HUES64 (cell line): ENCODE data around the gene SLC25A21.

Experiments
- H3K27ac ChIP-seq: 2 replicates; pipeline ENCODE4 v1.7.0; 2013; ENCODE audit warnings: low read depth, low read length, inconsistent platforms
- H3K27me3 ChIP-seq: 2 replicates; pipeline ENCODE4 v1.6.1; 2013; ENCODE audit warnings: mild to moderate bottlenecking, low read length; ENCODE audit not compliant: insufficient read depth
- H3K36me3 ChIP-seq: 2 replicates; pipeline ENCODE4 v1.6.1; 2013; ENCODE audit warnings: mild to moderate bottlenecking, low read length; ENCODE audit not compliant: insufficient read depth
- H3K4me1 ChIP-seq: 2 replicates; pipeline ENCODE4 v1.6.1; 2013; ENCODE audit warnings: mild to moderate bottlenecking, low read length, moderate library complexity; ENCODE audit not compliant: insufficient read depth
- H3K4me3 ChIP-seq: 2 replicates; pipeline ENCODE4 v1.5.1; 2013; ENCODE audit warnings: mild to moderate bottlenecking, low read length, moderate library complexity
- H3K9ac ChIP-seq: 2 replicates; pipeline ENCODE4 v1.6.1; 2013; ENCODE audit warnings: mild to moderate bottlenecking, low read depth, low read length
- H3K9me3 ChIP-seq: 2 replicates; pipeline ENCODE4 v1.6.1; 2013; ENCODE audit warnings: low read depth, low read length; ENCODE audit not compliant: insufficient read depth
- WGBS: fragments of 150-250, 120-280 bp; methylation state at CpG from one replicate; pipeline ENCODE4 v1.1.7; 2013; ENCODE audit warnings: missing lambda C conversion rate; 5-methylcytosine and 5-hydroxymethylcytosine counted together

SLC25A21 gene

GRCh38 chr14:36659010-36659821, 513.2 kb downstream of the SLC25A21 start:
- WGBS: 5% methylated on average over 35 of the region's 35 CpGs
- H3K9me3 ChIP-seq: no peaks in the 10 kb centered on the region
- peaks cover 15% of the 10 kb centered on the region; the same call in 1 of the 2 replicates for H3K4me1 ChIP-seq
- H3K9ac ChIP-seq: no peak overlapping the region
- no peaks in the 10 kb centered on the region for H3K36me3 ChIP-seq
- peaks cover 99% of the 10 kb centered on the region for H3K27me3 ChIP-seq
- H3K27ac ChIP-seq: no peak overlapping the region
- no peak overlapping the region for H3K4me3 ChIP-seq

DNA sequence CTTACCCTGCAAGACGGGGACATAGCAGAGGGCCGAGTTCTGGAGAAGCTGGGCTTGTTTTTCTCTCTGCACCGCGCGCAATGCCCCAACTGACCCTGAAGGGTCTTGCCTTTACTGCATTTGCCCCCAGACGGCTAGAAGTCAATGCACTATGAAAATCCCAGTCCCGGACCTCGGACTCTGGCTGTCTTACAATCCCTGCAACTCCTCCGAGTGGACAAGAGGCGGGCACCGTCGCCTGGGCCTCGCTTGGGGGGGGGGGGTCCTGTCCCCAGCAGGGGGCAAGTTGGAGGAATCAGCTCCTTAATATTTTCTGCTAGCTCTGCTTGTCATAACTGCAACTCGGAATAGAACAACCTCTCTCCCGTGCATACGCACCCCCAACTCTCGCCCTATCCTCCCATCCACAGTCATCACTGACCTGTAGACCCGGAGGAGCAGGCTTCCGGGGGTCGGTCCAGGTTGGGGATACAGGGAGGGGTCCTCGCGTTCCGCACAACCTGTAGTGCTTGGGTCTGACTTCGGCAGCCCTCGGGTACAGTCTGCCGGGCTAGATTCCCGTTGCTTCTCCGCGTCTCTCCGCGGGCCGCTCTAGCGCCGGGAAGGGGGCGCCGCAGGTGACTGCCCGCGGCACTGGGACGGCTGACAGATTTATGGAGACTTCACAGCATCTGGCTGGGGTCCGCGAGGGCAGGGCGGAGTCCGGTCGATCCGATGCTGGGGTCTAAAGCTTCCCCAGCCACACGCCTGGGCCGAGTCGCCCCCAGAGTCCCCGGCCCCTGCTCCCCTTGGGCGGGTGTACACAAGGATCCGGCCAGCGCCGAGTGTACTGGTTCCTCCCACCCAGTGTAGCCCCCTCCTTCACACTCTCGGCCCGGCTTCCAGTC, 514.0 kb downstream of the SLC25A21 start:
- WGBS: 3% methylated on average over 54 of the region's 55 CpGs

DNA sequence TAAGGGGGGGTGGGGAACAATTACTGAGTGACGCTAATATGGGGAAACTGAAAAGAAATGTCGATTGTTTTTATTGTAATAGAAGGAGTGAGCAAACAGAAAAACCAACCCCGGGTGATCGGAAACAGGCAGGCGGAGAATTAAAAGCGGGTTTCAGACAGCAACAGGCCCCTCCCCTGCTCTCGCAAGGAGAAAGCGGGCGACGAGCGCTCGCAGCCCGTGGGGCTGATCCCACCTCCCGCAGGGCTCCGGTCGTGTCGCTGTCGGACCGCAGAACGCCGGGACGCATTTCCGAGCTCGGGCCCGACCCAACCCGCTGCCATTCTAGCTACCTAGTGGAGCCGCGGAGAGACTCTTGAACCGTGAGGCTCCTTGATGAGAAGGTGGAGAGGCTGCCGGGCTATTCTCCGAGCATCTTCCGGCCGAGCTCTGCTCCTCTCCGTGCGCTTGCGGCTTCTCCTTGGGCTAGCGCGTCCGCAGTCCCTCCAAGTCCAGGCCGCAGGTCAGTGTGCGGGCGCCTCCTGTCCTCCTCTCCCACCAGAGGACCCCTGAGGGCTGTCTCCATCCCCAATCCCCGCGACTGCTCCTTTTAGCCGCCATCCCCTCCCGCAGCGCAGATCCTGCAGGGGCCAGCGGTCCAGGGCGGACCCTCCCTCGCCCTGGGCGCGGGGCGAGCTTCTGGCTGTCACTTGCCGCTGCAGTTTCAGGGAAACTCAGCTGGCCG, 514.8 kb downstream of the SLC25A21 start:
- WGBS: 1% methylated on average over 55 of the region's 55 CpGs
- Histone ChIP-seq H3K27me3 (peaks cover 99% of the 10 kb centered on the region), H3K4me1 (peaks cover 7% of the 10 kb centered on the region; the same call in 1 of the 2 replicates), H3K9me3 (no peaks in the 10 kb centered on the region), H3K4me3 (0 out of 2 replicates have a peak overlapping the region, but pooled peaks have one; percentile 8), H3K36me3 (no peaks in the 10 kb centered on the region), H3K27ac (no peak overlapping the region), H3K9ac (no peak overlapping the region)

More for the DNA sequence above, 514.0 kb downstream of the SLC25A21 start:
- Histone ChIP-seq H3K4me3 (no peak overlapping the region), H3K9ac (no peak overlapping the region), H3K27me3 (peaks cover 99% of the 10 kb centered on the region), H3K27ac (no peak overlapping the region), H3K9me3 (no peaks in the 10 kb centered on the region), H3K36me3 (no peaks in the 10 kb centered on the region), H3K4me1 (peaks cover 11% of the 10 kb centered on the region; the same call in 1 of the 2 replicates)

DNA sequence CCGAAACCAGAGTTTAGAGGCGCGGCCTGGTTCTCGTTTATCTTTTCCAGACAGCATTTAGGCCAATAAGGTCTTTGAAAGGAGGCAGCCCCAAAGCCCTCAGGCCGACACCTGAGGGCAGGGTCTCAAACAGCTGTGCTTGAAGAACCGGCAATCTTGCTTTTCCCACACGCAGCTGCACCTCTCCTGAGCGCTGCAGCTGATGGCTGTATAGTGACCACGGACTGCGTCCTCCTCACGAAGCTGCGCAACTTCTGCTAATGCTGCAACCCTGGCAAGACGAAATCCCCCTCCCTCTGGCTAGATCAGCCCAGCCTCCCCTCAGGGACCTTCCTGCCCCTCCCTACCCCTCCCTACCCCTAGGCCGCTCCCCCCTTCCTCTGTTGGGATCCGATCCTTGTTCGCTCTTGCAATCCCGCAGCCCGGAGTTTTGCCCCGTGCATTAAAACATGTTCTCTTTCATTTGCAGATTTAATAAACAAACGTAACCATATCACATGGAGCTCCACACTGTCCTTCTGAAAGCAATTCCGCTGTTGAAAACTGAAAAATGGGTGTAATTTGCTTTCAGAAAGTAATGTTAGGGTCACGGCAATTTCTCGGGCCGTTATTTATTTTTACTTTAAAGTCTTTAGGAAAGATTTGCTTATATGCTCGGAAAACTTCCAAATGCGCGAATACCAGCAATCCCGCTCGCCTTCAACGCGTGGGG, 515.6 kb downstream of the SLC25A21 start:
- Histone ChIP-seq H3K27ac (no peak overlapping the region), H3K9me3 (no peaks in the 10 kb centered on the region), H3K4me3 (no peak overlapping the region), H3K4me1 (peaks cover 2% of the 10 kb centered on the region; the same call in 1 of the 2 replicates), H3K9ac (no peak overlapping the region), H3K27me3 (peaks cover 100% of the 10 kb centered on the region), H3K36me3 (no peaks in the 10 kb centered on the region)
- 5% methylated on average over 31 of the region's 31 CpGs for WGBS

DNA sequence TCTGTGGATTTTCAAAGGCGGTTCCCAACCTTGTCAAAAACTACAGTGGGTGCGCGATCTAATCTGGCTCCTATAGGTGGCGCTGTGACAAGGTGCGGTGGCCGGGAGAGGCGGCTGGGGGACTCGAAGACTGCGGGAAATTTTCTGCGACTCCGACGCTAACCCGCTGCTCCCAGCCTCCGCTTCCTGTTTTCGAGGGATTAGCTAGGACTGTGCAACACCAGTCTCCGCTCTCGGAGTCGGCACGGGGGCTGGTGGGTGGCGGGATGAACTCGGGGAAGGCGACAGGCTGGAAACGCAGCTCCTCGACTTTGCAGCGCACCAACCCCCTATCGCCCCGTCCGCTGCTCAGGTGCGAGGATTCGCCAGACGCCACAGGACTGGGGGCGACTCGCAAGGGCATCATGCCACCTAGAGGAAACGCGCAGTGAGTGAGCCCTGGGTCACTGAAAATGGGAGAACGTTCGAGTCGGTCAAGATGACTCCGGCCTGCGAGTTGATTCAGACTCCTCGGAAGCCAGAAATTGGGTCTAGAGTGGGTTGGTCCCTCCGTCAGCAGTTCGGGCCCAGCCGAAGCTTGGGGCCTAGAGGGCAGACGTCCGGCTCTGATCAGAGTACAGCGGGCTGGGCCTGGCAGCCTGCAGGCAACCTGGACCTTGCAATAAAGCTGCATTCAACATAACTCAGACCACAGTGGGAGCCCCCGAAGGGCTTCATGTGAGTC, 516.3 kb downstream of the SLC25A21 start:
- Histone ChIP-seq H3K27ac (no peak overlapping the region), H3K9me3 (no peaks in the 10 kb centered on the region), H3K27me3 (peaks cover 100% of the 10 kb centered on the region), H3K36me3 (no peaks in the 10 kb centered on the region), H3K4me1 (peaks cover 2% of the 10 kb centered on the region; the same call in 1 of the 2 replicates), H3K4me3 (peak overlapping the region; percentile 44), H3K9ac (no peak overlapping the region)
- 2% methylated on average over 48 of the region's 48 CpGs for WGBS

DNA sequence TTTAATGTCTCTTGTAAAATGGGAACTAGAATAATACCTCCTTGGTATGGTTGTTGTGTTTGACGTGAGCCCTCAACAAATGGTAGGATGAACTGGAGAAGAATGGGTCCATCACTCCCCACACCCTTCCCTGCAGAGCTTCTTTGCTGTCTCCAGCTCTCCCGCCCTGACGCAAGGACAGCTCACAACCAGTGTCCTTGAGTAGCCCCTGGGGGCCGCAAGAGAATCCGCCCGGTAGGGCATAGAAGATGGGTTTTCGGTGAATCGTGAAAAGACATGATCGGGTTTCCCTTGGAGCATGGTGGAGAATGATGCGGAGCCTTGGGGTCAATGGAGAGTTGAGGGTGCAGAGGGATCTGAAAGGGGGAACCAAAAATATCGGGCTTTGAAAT, 516.8 kb downstream of the SLC25A21 start:
- Histone ChIP-seq H3K9ac (no peak overlapping the region), H3K4me1 (peaks cover 2% of the 10 kb centered on the region; the same call in 1 of the 2 replicates), H3K4me3 (no peak overlapping the region), H3K9me3 (no peaks in the 10 kb centered on the region), H3K36me3 (no peaks in the 10 kb centered on the region), H3K27ac (no peak overlapping the region), H3K27me3 (peaks cover 100% of the 10 kb centered on the region)
- 7% methylated on average over 11 of the region's 11 CpGs for WGBS

- H3K4me1 ChIP-seq: peaks cover 2% of the 10 kb centered on the region; the same call in 1 of the 2 replicates
- H3K27me3 ChIP-seq: peaks cover 100% of the 10 kb centered on the region
- H3K9ac ChIP-seq: no peak overlapping the region
- 8% methylated on average over 34 of the region's 34 CpGs for WGBS
- no peak overlapping the region for H3K4me3 ChIP-seq
- H3K27ac ChIP-seq: no peak overlapping the region
- no peaks in the 10 kb centered on the region for H3K9me3 ChIP-seq
- H3K36me3 ChIP-seq: no peaks in the 10 kb centered on the region
Measured at GRCh38 chr14:36654794-36655381, 517.5 kb downstream of the SLC25A21 start.

DNA sequence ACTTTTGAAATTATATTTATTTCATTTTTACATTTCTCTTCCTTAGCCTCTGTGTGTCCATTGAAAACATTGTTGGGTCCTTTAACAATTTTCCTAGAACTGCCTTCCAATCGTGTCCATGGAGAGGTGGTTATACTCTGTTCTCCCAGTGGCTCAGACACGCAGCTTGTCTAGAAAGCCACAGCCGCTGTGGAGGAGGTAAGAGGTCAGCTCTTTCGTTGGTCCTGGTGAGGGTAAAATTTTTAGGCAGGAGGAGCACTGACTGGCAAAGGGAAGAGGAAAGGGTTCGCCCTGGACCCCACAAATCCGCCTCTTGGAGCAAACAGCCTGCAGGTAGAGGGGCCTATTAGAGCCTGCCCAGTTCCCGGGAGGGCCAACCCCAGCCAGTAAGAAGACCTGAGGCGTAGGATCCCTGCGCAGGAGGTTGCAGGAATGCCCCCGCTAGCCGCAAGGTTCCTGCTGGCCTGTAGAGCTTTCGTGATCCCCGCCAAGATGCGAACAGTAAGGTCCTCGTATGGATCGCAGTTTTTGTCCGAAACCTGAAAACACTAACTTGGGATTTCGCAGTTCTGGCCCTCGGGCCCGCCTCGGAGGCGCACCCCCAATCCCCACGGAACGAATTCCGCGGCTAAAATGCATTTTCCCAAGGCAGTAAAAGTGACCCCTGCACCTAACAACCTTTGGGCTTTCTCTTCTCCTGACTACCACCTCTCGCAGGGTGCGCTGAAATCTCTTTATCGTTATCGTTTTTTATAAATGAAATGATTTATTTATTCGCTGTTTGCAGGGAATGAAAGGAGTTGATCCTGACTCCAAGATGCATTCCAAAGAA, 518.2 kb downstream of the SLC25A21 start:
- 5% methylated on average over 30 of the region's 31 CpGs for WGBS
- Histone ChIP-seq H3K9ac (no peak overlapping the region), H3K36me3 (no peaks in the 10 kb centered on the region), H3K4me3 (no peak overlapping the region), H3K4me1 (peaks cover 2% of the 10 kb centered on the region; the same call in 1 of the 2 replicates), H3K27me3 (peaks cover 100% of the 10 kb centered on the region), H3K27ac (no peak overlapping the region), H3K9me3 (no peaks in the 10 kb centered on the region; the same call in 1 of the 2 replicates)

DNA sequence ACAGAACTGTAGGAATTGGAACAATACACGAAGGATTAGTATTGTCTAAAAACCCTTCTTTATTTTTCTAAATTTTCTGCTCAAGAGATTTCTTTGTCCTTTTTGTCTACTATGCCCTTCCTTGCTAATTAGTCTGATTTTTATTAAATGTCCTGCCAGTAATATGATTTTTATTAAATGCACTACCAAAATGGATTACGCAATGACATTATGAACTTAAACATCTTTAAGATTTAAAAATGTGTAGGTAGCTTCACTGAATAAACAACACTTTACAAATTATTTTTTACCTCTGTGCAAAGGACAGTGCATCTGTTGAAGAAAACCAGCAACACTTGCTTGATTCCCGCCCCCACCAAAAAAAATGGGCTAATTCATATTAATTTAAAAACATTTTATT, 519.0 kb downstream of the SLC25A21 start:
- Histone ChIP-seq H3K9me3 (no peaks in the 10 kb centered on the region; the same call in 1 of the 2 replicates), H3K27ac (no peak overlapping the region), H3K27me3 (peaks cover 100% of the 10 kb centered on the region), H3K9ac (no peak overlapping the region), H3K4me1 (no peaks in the 10 kb centered on the region; the same call in 1 of the 2 replicates), H3K4me3 (no peak overlapping the region), H3K36me3 (no peaks in the 10 kb centered on the region)
- 50% methylated on average over 1 of the region's 3 CpGs for WGBS
